Measurements from ENCODE around the gene ATP2B3. TPM values are rescaled to one million over a fixed set of nuclear protein-coding genes. Genes with fewer than 3 reads are reported as not detected.

The ATP2B3 gene
- total and polyA plus RNA-seq, 2 experiments from 2014 or later: 0.17 TPM; not detected in 1

DNA sequence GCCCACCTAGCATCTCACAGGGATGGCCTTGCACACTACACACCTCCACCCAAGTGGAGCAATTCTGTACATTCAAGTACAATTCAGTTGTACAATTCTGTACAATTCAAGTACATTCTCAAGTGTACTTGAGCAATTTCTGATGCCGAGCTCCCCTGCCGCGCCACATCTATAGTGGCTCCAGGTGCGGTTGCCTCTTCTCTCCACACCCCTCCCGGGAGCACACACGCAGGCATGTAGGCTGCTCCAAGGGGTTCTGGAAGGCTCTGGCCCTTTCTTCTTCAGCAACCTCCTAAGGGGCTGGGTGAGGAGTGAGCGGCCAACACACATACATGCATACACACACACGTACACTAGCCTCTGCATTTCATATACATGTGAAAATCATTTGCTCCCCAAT lies 110.7 kb downstream of the ATP2B3 start (continued):
- TF ChIP-seq, protein P1, sequence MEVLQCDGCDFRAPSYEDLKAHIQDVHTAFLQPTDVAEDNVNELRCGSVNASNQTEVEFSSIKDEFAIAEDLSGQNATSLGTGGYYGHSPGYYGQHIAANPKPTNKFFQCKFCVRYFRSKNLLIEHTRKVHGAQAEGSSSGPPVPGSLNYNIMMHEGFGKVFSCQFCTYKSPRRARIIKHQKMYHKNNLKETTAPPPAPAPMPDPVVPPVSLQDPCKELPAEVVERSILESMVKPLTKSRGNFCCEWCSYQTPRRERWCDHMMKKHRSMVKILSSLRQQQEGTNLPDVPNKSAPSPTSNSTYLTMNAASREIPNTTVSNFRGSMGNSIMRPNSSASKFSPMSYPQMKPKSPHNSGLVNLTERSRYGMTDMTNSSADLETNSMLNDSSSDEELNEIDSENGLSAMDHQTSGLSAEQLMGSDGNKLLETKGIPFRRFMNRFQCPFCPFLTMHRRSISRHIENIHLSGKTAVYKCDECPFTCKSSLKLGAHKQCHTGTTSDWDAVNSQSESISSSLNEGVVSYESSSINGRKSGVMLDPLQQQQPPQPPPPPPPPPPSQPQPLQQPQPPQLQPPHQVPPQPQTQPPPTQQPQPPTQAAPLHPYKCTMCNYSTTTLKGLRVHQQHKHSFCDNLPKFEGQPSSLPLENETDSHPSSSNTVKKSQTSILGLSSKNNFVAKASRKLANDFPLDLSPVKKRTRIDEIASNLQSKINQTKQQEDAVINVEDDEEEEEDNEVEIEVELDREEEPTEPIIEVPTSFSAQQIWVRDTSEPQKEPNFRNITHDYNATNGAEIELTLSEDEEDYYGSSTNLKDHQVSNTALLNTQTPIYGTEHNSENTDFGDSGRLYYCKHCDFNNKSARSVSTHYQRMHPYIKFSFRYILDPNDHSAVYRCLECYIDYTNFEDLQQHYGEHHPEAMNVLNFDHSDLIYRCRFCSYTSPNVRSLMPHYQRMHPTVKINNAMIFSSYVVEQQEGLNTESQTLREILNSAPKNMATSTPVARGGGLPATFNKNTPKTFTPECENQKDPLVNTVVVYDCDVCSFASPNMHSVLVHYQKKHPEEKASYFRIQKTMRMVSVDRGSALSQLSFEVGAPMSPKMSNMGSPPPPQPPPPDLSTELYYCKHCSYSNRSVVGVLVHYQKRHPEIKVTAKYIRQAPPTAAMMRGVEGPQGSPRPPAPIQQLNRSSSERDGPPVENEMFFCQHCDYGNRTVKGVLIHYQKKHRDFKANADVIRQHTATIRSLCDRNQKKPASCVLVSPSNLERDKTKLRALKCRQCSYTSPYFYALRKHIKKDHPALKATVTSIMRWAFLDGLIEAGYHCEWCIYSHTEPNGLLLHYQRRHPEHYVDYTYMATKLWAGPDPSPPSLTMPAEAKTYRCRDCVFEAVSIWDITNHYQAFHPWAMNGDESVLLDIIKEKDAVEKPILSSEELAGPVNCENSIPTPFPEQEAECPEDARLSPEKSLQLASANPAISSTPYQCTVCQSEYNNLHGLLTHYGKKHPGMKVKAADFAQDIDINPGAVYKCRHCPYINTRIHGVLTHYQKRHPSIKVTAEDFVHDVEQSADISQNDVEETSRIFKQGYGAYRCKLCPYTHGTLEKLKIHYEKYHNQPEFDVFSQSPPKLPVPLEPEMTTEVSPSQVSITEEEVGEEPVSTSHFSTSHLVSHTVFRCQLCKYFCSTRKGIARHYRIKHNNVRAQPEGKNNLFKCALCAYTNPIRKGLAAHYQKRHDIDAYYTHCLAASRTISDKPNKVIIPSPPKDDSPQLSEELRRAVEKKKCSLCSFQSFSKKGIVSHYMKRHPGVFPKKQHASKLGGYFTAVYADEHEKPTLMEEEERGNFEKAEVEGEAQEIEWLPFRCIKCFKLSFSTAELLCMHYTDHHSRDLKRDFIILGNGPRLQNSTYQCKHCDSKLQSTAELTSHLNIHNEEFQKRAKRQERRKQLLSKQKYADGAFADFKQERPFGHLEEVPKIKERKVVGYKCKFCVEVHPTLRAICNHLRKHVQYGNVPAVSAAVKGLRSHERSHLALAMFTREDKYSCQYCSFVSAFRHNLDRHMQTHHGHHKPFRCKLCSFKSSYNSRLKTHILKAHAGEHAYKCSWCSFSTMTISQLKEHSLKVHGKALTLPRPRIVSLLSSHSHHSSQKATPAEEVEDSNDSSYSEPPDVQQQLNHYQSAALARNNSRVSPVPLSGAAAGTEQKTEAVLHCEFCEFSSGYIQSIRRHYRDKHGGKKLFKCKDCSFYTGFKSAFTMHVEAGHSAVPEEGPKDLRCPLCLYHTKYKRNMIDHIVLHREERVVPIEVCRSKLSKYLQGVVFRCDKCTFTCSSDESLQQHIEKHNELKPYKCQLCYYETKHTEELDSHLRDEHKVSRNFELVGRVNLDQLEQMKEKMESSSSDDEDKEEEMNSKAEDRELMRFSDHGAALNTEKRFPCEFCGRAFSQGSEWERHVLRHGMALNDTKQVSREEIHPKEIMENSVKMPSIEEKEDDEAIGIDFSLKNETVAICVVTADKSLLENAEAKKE (CRISPR knock-in tag; IDR thresholded peaks at IDR 0.05): no peak
- TF ChIP-seq POLR2AphosphoS5 (IDR thresholded peaks at IDR 0.05; ENCODE audit: low read depth) (no peak), STAT1 (IDR thresholded peaks at IDR 0.05; ENCODE audit: unreplicated experiment) (no peak), ZNF114 (CRISPR knock-in tag; IDR thresholded peaks at IDR 0.05) (no peak), JUNB (IDR thresholded peaks at IDR 0.05; ENCODE audit: unreplicated experiment) (no peak), ZNF331 (CRISPR knock-in tag; IDR thresholded peaks at IDR 0.05; ENCODE audit: low read depth) (no peak), EZH2phosphoT487 (IDR thresholded peaks at IDR 0.05; ENCODE audit: unreplicated experiment) (no peak), EZH2 (IDR thresholded peaks at IDR 0.05; ENCODE audit: low read depth, unreplicated experiment) (no peak), CREB1 (CRISPR knock-in tag; IDR thresholded peaks at IDR 0.05; ENCODE audit: low read depth) (no peak)
- TF ChIP-seq, protein P2, sequence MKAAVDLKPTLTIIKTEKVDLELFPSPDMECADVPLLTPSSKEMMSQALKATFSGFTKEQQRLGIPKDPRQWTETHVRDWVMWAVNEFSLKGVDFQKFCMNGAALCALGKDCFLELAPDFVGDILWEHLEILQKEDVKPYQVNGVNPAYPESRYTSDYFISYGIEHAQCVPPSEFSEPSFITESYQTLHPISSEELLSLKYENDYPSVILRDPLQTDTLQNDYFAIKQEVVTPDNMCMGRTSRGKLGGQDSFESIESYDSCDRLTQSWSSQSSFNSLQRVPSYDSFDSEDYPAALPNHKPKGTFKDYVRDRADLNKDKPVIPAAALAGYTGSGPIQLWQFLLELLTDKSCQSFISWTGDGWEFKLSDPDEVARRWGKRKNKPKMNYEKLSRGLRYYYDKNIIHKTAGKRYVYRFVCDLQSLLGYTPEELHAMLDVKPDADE (IDR thresholded peaks at IDR 0.05): no peak
- TF ChIP-seq, protein P3, sequence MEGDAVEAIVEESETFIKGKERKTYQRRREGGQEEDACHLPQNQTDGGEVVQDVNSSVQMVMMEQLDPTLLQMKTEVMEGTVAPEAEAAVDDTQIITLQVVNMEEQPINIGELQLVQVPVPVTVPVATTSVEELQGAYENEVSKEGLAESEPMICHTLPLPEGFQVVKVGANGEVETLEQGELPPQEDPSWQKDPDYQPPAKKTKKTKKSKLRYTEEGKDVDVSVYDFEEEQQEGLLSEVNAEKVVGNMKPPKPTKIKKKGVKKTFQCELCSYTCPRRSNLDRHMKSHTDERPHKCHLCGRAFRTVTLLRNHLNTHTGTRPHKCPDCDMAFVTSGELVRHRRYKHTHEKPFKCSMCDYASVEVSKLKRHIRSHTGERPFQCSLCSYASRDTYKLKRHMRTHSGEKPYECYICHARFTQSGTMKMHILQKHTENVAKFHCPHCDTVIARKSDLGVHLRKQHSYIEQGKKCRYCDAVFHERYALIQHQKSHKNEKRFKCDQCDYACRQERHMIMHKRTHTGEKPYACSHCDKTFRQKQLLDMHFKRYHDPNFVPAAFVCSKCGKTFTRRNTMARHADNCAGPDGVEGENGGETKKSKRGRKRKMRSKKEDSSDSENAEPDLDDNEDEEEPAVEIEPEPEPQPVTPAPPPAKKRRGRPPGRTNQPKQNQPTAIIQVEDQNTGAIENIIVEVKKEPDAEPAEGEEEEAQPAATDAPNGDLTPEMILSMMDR (conservative IDR thresholded peaks at IDR 0.05; ENCODE audit: low read depth in 2 of 2): no peak

All from GM23338 (cell line).